Heart left ventricle (tissue), 13 donors: Measurements from ENCODE around the gene AKAP12.

Source experiments
- POLR2A ChIP-seq, 2 donors: fragments of 450-650 bp; IDR thresholded peaks; one replicate each; pipeline ENCODE4 v1.6.1; 2017; ENCODE audit warnings: antibody characterized with exemption in 2 of 2, mild to moderate bottlenecking in 2 of 2, moderate library complexity in 2 of 2
- TF ChIP-seq, protein P1 (sequence below), 12 donors: fragments of 200-600 bp; sonication (generic) in 4 of 12; IDR thresholded peaks; one replicate each; pipeline versions ENCODE4 v1.5.0 to v1.8.0; 2018 to 2022; ENCODE audit warnings: antibody characterized with exemption in 12 of 12, mild to moderate bottlenecking in 5 of 12
- donor health status: ischemic (EF 13 %, LVEDD 7.1; RV severe dilation, severe dysfunction).
- donor health status: DM: no; HTN: yes; CAD: no.
- donor health status: DM: no; HTN: no; CAD: no.
- donor health status: ischemic (EF 25% LVEDD 6.9; RV normal size, moderate dysfunction).
- donor health status: ischemic (EF 25% LVEDD 5.7; RV mildly dilated, moderate dysfunction).
- donor health status: ischemic (EF 35%, LVEDD 5.7; RV mildly dilated, moderate dysfunction).
- donor health status: nonischemic (EF 11% LVEDD 7.7; RV severe dilation, severe dysfunction).
- donor health status: DM: yes; HTN: yes; CAD: no.
- donor health status: PGD.
- donor health status: ischemic (EF 29% LVEDD 5.4; RV normal size, mild dysfunction).
- donor health status: nonischemic (EF 23%, LVEDD 6.1; RV moderate dilation, normal function).

DNA sequence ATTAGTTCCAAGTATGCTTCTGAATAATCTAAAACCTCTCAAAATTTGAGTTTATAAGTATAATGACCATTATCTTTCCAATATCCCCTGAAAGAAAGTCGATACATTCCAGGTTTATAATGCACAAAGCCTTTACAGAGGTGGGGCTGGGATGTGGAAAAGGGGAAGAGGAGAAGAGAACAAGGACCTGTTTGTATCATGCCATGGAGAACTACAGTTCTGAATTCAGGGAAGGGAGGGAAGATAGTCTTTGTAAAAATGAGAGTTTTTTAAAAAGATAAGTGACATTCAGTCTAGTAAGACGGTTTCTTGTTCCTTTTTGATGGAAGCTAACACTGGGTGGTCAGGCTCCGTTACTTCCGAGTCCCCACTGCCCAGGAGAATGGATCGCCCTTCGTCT is 125.5 kb downstream of the AKAP12 start:
- TF ChIP-seq, protein P1, sequence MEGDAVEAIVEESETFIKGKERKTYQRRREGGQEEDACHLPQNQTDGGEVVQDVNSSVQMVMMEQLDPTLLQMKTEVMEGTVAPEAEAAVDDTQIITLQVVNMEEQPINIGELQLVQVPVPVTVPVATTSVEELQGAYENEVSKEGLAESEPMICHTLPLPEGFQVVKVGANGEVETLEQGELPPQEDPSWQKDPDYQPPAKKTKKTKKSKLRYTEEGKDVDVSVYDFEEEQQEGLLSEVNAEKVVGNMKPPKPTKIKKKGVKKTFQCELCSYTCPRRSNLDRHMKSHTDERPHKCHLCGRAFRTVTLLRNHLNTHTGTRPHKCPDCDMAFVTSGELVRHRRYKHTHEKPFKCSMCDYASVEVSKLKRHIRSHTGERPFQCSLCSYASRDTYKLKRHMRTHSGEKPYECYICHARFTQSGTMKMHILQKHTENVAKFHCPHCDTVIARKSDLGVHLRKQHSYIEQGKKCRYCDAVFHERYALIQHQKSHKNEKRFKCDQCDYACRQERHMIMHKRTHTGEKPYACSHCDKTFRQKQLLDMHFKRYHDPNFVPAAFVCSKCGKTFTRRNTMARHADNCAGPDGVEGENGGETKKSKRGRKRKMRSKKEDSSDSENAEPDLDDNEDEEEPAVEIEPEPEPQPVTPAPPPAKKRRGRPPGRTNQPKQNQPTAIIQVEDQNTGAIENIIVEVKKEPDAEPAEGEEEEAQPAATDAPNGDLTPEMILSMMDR (IDR thresholded peaks at IDR 0.05), result no peak
- TF ChIP-seq POLR2A (IDR thresholded peaks at IDR 0.05), result no peak
